ENCODE measurements around the gene EXOC3L2.

Gene EXOC3L2

DNA sequence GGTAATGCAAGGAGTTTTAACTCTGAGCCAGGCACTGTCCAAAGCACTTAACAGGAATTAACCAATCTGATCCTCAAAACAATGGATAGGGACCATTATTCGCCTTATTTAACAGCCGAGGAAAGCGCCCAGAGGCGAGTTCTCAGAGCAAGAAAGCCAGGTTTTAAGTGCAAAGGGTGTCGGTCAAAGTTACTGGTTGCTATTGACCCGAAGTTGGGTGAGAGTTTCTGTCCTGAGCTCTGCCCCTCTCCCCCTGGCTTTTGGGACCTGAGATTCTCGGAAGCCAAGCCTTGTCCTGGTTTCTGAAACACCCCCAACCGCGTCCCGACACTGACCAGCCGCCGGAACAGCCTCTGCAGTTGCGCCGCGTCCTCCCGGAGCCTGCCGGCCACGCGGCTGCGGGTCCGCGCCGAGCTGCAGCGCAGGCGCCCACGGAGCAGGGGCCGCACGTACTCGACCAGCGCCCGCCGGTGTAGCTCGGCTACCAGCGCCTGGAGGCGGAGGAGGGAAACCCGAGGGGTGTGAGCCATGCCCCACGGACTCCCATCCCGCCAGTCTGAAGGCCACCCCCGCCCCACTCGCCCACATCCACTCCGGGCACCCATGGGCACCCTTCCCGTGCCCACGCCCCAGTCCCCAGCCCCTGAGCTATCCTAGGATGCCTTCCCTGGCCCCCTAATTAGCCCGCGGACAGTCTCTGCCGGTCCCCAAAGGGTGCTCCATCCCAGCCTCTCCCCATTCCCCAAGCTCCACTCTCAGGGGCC lies 27.8 kb downstream of the EXOC3L2 start:
- Histone ChIP-seq H3K4me3 (ENCODE audit: low read length) (peak overlapping the region; percentile 53), H3K4me1 (ENCODE audit: control insufficient read depth, low read depth, low read length) (no peaks in the 10 kb centered on the region), H3K27ac (ENCODE audit: low read length) (no peak overlapping the region), H3K9ac (ENCODE audit: low read length) (no peak overlapping the region), H3K9me3 (ENCODE audit: control insufficient read depth, low read depth, low read length) (no peaks in the 10 kb centered on the region), H3K27me3 (ENCODE audit: control insufficient read depth, insufficient read depth, low read length) (peaks cover 54% of the 10 kb centered on the region), H3K36me3 (ENCODE audit: control insufficient read depth, low read depth, low read length) (no peaks in the 10 kb centered on the region)

DNA sequence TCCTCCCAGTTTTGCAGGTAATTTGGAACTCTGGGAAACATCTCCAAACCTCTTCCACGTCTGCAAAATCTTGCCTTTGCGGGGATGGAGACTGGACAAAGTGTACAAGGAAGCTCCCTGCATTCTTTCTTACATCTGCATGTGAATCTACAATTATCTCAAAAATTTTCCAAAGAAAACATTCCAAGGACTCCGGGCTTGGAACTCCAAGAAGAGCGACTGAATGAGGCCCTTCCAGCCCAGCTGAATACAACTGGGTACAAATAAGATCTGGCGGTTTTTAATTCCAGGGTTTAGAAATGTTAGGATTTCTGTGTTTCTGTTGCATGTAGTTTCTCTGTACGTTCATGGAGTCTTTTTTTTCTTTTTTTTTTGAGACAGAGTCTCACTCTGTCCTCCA lies 28.5 kb downstream of the EXOC3L2 start:
- H3K4me1 ChIP-seq (ENCODE audit: control insufficient read depth, low read depth, low read length) = no peaks in the 10 kb centered on the region
- peaks cover 53% of the 10 kb centered on the region for H3K27me3 ChIP-seq (ENCODE audit: control insufficient read depth, insufficient read depth, low read length)
- H3K36me3 ChIP-seq (ENCODE audit: control insufficient read depth, low read depth, low read length) = no peaks in the 10 kb centered on the region
- H3K9ac ChIP-seq (ENCODE audit: low read length) = no peak overlapping the region
- H3K4me3 ChIP-seq (ENCODE audit: low read length) = no peak overlapping the region
- H3K9me3 ChIP-seq (ENCODE audit: control insufficient read depth, low read depth, low read length) = no peaks in the 10 kb centered on the region
- H3K27ac ChIP-seq (ENCODE audit: low read length) = no peak overlapping the region

DNA sequence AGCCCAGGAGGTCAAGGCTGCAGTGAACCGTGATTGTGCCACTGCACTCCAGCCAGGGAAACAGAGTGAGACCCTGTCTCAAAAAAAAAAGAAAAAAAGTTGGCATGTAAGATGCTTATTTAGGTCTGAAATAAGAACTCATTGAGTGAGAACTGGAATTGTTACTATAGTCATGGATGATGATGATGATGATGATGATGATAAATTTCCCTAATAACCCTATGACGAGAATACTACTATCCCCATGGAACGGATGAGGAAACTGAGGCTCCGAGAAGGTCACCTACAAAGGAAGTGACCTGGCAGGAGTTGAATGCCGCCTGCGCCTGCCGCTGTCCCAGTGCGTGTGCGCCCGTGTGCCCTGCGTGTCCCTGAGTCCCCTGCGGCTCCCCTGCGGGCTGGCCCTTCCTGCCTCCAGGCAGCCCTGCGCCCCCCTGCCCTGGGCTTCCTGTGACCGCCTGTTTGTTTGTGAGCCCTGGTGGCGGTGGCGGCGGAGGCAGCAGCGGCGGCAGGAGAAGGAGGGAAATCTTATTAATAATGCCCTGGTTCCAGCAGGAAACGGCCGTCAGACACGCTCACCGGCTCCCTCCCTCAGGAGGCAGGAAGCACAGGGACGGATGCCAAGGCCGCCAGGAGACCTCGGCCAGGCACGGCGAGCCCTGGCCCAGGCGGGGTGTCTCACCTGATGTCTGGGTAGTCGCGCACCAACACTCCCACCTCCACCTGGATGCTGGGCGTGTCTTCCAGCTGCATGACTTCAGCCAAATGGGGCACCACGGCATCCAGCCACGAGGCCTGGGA lies 29.6 kb downstream of the EXOC3L2 start:
- H3K4me1 ChIP-seq (ENCODE audit: control insufficient read depth, low read depth, low read length) = no peaks in the 10 kb centered on the region
- no peaks in the 10 kb centered on the region for H3K36me3 ChIP-seq (ENCODE audit: control insufficient read depth, low read depth, low read length)
- no peak overlapping the region for H3K9ac ChIP-seq (ENCODE audit: low read length)
- peak overlapping the region; percentile 60 for H3K4me3 ChIP-seq (ENCODE audit: low read length)
- H3K9me3 ChIP-seq (ENCODE audit: control insufficient read depth, low read depth, low read length) = no peaks in the 10 kb centered on the region
- no peak overlapping the region for H3K27ac ChIP-seq (ENCODE audit: low read length)
- H3K27me3 ChIP-seq (ENCODE audit: control insufficient read depth, insufficient read depth, low read length) = peaks cover 48% of the 10 kb centered on the region

DNA sequence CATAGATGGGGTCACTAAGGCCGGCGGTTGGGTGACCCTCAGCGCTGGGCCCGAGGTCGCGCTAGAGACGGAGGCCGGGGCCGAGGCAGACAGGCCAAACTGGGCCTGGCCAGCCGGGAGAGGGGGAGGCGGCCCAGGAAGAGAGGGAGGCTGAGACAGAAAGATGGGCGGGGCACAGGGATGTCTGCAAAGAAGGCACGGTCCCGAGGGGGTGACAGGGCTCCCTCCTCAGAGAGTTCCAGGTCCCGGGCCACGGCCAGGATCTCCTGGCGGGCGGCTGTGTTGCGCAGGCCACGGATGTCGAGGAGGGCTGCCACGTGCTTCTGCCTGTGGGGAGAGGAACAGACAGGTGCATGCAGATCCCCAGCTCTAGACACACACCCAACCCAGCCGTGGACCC lies 32.2 kb downstream of the EXOC3L2 start:
- peaks cover 42% of the 10 kb centered on the region for H3K27me3 ChIP-seq (ENCODE audit: control insufficient read depth, insufficient read depth, low read length)
- no peak overlapping the region for H3K9ac ChIP-seq (ENCODE audit: low read length)
- no peaks in the 10 kb centered on the region for H3K36me3 ChIP-seq (ENCODE audit: control insufficient read depth, low read depth, low read length)
- no peaks in the 10 kb centered on the region for H3K4me1 ChIP-seq (ENCODE audit: control insufficient read depth, low read depth, low read length)
- H3K27ac ChIP-seq (ENCODE audit: low read length) = no peak overlapping the region
- no peak overlapping the region for H3K4me3 ChIP-seq (ENCODE audit: low read length)
- no peaks in the 10 kb centered on the region for H3K9me3 ChIP-seq (ENCODE audit: control insufficient read depth, low read depth, low read length)

DNA sequence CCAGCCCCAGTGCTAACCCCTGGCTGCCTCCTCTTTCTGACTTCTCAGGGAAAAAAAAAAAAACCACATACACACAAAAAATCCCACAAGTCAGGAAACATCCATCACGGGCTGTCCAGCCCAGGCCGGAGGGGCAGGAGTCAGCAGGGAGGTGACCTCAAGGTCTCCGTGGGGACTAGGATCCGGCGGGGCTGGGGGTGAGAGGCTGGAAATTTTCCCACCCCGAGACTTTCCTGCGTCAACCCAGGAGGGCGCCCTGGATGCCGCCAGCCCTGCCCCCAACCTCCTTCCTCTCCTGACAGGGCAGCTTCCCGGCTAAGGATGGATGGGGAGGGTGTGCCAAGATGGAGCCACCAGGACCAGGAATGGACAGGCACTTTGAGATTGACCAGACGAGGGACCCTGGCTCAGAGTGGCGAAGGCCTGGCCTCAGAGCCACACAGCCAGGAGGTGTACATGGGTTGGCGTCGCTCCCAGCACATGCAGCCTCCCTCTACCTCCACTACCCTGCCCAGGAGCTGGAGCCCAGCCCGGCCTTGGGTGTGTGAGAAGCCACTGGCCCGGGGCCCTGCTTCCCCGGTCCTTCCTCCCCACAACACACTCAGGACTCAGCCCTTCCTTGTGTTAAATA lies 33.3 kb downstream of the EXOC3L2 start:
- Histone ChIP-seq H3K9ac (ENCODE audit: low read length) (no peak overlapping the region), H3K4me3 (ENCODE audit: low read length) (no peak overlapping the region), H3K36me3 (ENCODE audit: control insufficient read depth, low read depth, low read length) (no peaks in the 10 kb centered on the region), H3K9me3 (ENCODE audit: control insufficient read depth, low read depth, low read length) (no peaks in the 10 kb centered on the region), H3K27ac (ENCODE audit: low read length) (no peak overlapping the region), H3K27me3 (ENCODE audit: control insufficient read depth, insufficient read depth, low read length) (peaks cover 30% of the 10 kb centered on the region), H3K4me1 (ENCODE audit: control insufficient read depth, low read depth, low read length) (no peaks in the 10 kb centered on the region)

DNA sequence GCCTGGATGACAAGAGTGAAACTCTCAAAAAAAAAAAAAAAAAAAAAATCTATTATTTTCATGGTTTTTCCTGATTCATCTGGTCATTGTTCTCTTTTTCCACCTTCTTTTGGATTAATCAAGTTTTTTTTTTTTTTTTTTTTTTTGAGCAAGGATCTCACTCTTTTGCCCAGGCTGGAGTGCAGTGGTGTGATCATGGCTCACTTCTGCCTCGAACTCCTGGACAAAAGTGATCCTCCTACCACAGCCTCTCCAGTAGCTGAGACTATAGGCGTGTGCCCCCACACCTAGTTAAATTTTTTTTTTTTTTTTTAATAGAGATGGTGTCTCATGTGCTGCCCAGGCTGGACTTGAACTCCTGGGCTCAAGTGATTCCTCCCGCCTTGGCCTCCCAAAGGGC lies 38.9 kb downstream of the EXOC3L2 start:
- H3K4me1 ChIP-seq (ENCODE audit: control insufficient read depth, low read depth, low read length) = no peaks in the 10 kb centered on the region
- no peaks in the 10 kb centered on the region for H3K36me3 ChIP-seq (ENCODE audit: control insufficient read depth, low read depth, low read length)
- no peaks in the 10 kb centered on the region for H3K9me3 ChIP-seq (ENCODE audit: control insufficient read depth, low read depth, low read length)

DNA sequence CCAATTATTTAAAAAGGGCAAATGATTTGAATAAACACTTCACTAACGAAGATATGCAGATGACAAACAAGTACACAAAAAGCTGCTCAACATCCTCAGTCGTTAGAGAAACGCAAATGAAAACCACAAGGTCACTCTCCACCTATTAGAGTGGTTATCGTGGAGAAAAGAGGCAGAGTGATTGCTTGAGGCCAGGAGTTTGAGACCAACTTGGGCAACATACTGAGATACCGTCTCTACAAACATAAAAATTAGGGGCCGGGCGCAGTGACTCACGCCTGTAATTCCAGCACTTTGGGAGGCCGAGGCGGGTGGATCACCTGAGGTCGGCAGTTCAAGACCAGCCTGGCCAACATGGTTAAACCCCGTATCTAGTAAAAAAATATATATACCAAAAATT lies 39.4 kb downstream of the EXOC3L2 start:
- Histone ChIP-seq H3K9me3 (ENCODE audit: control insufficient read depth, low read depth, low read length) (no peaks in the 10 kb centered on the region), H3K27ac (ENCODE audit: low read length) (no peak overlapping the region), H3K4me1 (ENCODE audit: control insufficient read depth, low read depth, low read length) (no peaks in the 10 kb centered on the region), H3K4me3 (ENCODE audit: low read length) (no peak overlapping the region), H3K36me3 (ENCODE audit: control insufficient read depth, low read depth, low read length) (no peaks in the 10 kb centered on the region), H3K9ac (ENCODE audit: low read length) (no peak overlapping the region), H3K27me3 (ENCODE audit: control insufficient read depth, insufficient read depth, low read length) (peaks cover 4% of the 10 kb centered on the region)

More for the DNA sequence above, 38.9 kb downstream of the EXOC3L2 start:
- H3K9ac ChIP-seq (ENCODE audit: low read length) = no peak overlapping the region
- peaks cover 4% of the 10 kb centered on the region for H3K27me3 ChIP-seq (ENCODE audit: control insufficient read depth, insufficient read depth, low read length)
- H3K27ac ChIP-seq (ENCODE audit: low read length) = no peak overlapping the region
- no peak overlapping the region for H3K4me3 ChIP-seq (ENCODE audit: low read length)

DNA sequence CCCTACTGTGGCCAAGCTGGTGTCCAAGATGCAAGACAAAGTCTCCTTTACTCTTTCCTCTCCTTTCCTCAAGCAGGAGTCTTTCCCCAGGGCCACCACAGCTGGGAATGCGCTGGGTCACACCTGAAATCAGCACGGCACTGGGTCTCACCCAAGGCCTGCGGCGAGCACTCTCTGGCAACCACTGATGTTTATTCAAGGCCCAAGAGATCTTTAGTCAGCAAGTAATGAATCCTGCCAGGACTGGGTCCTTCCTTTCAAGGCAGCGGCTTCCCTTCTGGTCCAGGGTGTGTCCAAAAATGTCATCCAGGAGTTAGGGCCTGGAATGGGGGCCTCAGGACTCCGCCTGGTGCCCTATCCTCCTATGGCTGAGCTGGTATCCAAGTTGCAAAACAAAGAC lies 42.6 kb downstream of the EXOC3L2 start:
- Histone ChIP-seq H3K27me3 (ENCODE audit: control insufficient read depth, insufficient read depth, low read length) (no peaks in the 10 kb centered on the region), H3K27ac (ENCODE audit: low read length) (no peak overlapping the region), H3K4me3 (ENCODE audit: low read length) (no peak overlapping the region), H3K9ac (ENCODE audit: low read length) (no peak overlapping the region), H3K9me3 (ENCODE audit: control insufficient read depth, low read depth, low read length) (no peaks in the 10 kb centered on the region), H3K36me3 (ENCODE audit: control insufficient read depth, low read depth, low read length) (no peaks in the 10 kb centered on the region), H3K4me1 (ENCODE audit: control insufficient read depth, low read depth, low read length) (no peaks in the 10 kb centered on the region)

DNA sequence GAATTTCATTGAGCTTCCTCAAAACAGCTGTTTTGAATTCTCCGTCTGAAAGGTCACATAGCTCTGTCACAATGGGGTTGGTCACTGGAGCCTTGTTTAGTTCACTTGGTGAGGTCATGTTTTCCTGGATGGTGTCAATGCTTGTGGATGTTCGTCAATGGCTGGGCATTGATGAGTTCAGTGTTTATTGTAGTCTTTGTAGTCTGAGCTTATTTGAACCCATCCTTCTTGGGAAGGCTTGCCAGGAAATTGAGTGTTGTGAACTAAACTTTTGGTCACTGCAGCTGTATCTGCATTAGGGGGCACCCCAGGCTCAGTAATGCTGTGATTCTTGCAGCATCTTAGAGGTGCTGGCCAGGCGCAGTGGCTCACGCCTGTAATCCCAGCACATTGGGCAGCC lies 44.6 kb downstream of the EXOC3L2 start:
- Histone ChIP-seq H3K27ac (ENCODE audit: low read length) (no peak overlapping the region), H3K4me3 (ENCODE audit: low read length) (no peak overlapping the region), H3K36me3 (ENCODE audit: control insufficient read depth, low read depth, low read length) (no peaks in the 10 kb centered on the region), H3K4me1 (ENCODE audit: control insufficient read depth, low read depth, low read length) (no peaks in the 10 kb centered on the region), H3K27me3 (ENCODE audit: control insufficient read depth, insufficient read depth, low read length) (no peaks in the 10 kb centered on the region), H3K9ac (ENCODE audit: low read length) (no peak overlapping the region), H3K9me3 (ENCODE audit: control insufficient read depth, low read depth, low read length) (no peaks in the 10 kb centered on the region)

DNA sequence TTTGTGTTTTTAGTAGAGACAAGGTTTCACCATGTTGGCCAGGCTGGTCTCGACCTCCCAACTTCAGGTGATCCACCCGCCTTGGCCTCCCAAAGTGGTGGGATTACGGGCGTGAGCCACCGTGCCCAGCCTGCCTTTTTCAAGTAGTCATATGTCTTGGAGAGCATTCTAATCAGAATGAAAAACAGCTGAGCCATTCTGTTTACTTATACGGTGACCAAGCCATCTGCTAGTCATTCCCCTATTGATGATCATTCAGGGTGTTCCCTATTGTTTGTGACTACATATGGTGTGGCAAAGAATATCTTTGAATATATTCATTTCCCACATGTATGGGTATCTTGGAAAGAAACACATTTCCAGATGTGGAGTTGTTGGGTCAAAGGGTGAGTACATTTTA lies 49.4 kb downstream of the EXOC3L2 start:
- Histone ChIP-seq H3K9me3 (ENCODE audit: control insufficient read depth, low read depth, low read length) (no peaks in the 10 kb centered on the region), H3K9ac (ENCODE audit: low read length) (no peak overlapping the region), H3K36me3 (ENCODE audit: control insufficient read depth, low read depth, low read length) (no peaks in the 10 kb centered on the region), H3K4me3 (ENCODE audit: low read length) (no peak overlapping the region), H3K4me1 (ENCODE audit: control insufficient read depth, low read depth, low read length) (no peaks in the 10 kb centered on the region), H3K27ac (ENCODE audit: low read length) (no peak overlapping the region), H3K27me3 (ENCODE audit: control insufficient read depth, insufficient read depth, low read length) (no peaks in the 10 kb centered on the region)

DNA sequence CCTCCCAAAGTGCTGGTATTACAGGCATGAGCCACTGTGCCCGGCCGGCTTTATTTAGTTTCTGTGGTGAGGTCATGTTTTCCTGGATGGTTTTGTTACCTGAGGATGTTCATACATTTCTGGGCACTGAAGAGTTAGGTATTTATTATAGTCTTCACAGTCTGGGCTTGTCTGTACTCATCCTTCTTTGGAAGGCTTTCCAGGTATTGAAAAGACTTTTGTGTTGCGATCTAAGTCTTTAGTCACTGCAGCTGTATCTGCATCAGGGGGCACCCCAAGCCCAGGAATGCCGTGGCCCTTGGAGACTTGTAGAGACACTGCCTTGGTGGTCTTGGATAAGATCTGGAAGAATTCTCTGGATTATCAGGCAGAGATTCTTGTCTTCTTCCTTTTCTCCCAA lies 53.8 kb downstream of the EXOC3L2 start:
- Histone ChIP-seq H3K36me3 (ENCODE audit: control insufficient read depth, low read depth, low read length) (no peaks in the 10 kb centered on the region), H3K27me3 (ENCODE audit: control insufficient read depth, insufficient read depth, low read length) (no peaks in the 10 kb centered on the region), H3K4me3 (ENCODE audit: low read length) (no peak overlapping the region), H3K9ac (ENCODE audit: low read length) (no peak overlapping the region), H3K4me1 (ENCODE audit: control insufficient read depth, low read depth, low read length) (no peaks in the 10 kb centered on the region), H3K9me3 (ENCODE audit: control insufficient read depth, low read depth, low read length) (no peaks in the 10 kb centered on the region), H3K27ac (ENCODE audit: low read length) (no peak overlapping the region)
